Choroid plexus epithelial cell (primary cell): ENCODE results near the gene MUC20.
"Not testable (repeated sequence)": the region's sequence is repeated elsewhere in the genome, so short reads cannot be mapped to it uniquely, and the experiment has no call there.

Experiments used
- DNase-seq: peaks from one replicate; pipeline ENCODE4 v3.0.0-alpha.2; 2010; ENCODE audit warnings: low read depth
- H3K4me3 ChIP-seq: 2 replicates; pipeline ENCODE4 v1.5.1; 2011; ENCODE audit warnings: low read depth, mild to moderate bottlenecking, control low read depth, low read length, moderate library complexity
- CTCF ChIP-seq: conservative IDR thresholded peaks from 2 replicates; pipeline ENCODE4 v1.5.1; 2011; ENCODE audit warnings: low read depth, mild to moderate bottlenecking, control low read depth, inconsistent platforms, low read length, moderate library complexity

The MUC20 gene

GRCh38 chr3:195738274-195739044, 17.7 kb downstream of the MUC20 start:
- TF ChIP-seq CTCF, result no peak
- DNase-seq, result no peak
- H3K4me3 ChIP-seq, result no peak overlapping the region

GRCh38 chr3:195739561-195740111, 18.9 kb downstream of the MUC20 start:
- no peak for TF ChIP-seq CTCF
- no peak for DNase-seq
- no peak overlapping the region for H3K4me3 ChIP-seq

- H3K4me3 ChIP-seq, result no peak overlapping the region
- TF ChIP-seq CTCF, result no peak
- DNase-seq, result no peak
Observed at GRCh38 chr3:195744437-195744836, 23.7 kb downstream of the MUC20 start.

GRCh38 chr3:195746346-195746745, 25.6 kb downstream of the MUC20 start:
- no peak for TF ChIP-seq CTCF
- H3K4me3 ChIP-seq, result no peak overlapping the region
- DNase-seq, result no peak

GRCh38 chr3:195746751-195747150, 26.0 kb downstream of the MUC20 start:
- no peak for TF ChIP-seq CTCF
- H3K4me3 ChIP-seq, result no peak overlapping the region
- no peak for DNase-seq

GRCh38 chr3:195748661-195749060, 27.9 kb downstream of the MUC20 start:
- no peak overlapping the region for H3K4me3 ChIP-seq
- DNase-seq, result no peak
- no peak for TF ChIP-seq CTCF

- not testable (repeated sequence) for DNase-seq, H3K4me3 ChIP-seq
Observed at GRCh38 chr3:195749101-195749500, 28.3 kb downstream of the MUC20 start.
